Measurements from ENCODE around the gene TMOD2.

DNA sequence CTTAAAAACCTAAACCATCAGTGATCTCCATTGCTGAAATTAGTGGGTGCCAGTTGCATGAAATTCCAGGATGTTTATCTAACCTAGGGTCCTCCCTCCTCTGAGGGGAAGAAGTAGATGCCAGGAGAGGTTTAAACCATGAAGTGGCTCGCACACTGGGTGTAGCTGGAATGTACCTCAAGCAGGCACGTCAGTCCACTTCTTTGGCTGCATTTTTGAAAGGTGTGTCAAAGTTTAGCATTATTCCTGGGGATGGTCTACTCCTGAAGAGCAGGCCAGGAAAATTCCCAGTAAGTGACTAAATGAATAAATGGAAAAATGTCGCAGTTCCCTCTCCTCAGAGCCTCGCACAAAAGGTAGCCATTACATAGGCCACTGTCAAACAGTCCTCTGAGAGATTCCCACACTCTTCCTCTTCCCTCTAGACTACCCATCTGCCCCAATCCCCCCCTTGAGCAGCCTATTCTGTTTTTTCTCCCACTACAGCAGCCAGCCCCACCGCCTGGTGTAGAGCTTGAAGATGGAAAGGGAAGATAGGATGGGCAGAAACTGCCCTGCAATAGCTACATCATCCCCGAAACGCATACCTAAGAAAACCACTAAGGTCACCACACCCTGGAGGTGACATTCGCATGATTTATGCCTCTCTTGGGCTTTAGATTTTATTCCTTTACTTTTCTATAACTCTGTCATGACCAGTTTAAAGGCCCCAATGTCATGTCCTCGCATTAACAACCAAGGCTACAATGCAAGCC is 77.4 kb downstream of the TMOD2 start:
- TF ChIP-seq POLR2A (IDR thresholded peaks at IDR 0.05; ENCODE audit: low read depth, low read length), result no peak
- TF ChIP-seq POLR2AphosphoS5 (IDR thresholded peaks at IDR 0.05; ENCODE audit: low read depth, low read length), result no peak
- no peak for TF ChIP-seq TAF1 (IDR thresholded peaks at IDR 0.05; ENCODE audit: low read depth, low read length)
- TF ChIP-seq SPI1 (IDR thresholded peaks at IDR 0.05; ENCODE audit: low read depth, low read length), result no peak

Measured in GM12891 (cell line).